ENCODE measurements around the gene TRIM13.
A peak's percentile ranks its signal among the peaks of the same experiment; 100 is the strongest.
"Not testable (repeated sequence)": the region's sequence is repeated elsewhere in the genome, so short reads cannot be mapped to it uniquely, and the experiment has no call there.

Gene TRIM13, protein sequence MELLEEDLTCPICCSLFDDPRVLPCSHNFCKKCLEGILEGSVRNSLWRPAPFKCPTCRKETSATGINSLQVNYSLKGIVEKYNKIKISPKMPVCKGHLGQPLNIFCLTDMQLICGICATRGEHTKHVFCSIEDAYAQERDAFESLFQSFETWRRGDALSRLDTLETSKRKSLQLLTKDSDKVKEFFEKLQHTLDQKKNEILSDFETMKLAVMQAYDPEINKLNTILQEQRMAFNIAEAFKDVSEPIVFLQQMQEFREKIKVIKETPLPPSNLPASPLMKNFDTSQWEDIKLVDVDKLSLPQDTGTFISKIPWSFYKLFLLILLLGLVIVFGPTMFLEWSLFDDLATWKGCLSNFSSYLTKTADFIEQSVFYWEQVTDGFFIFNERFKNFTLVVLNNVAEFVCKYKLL

DNA sequence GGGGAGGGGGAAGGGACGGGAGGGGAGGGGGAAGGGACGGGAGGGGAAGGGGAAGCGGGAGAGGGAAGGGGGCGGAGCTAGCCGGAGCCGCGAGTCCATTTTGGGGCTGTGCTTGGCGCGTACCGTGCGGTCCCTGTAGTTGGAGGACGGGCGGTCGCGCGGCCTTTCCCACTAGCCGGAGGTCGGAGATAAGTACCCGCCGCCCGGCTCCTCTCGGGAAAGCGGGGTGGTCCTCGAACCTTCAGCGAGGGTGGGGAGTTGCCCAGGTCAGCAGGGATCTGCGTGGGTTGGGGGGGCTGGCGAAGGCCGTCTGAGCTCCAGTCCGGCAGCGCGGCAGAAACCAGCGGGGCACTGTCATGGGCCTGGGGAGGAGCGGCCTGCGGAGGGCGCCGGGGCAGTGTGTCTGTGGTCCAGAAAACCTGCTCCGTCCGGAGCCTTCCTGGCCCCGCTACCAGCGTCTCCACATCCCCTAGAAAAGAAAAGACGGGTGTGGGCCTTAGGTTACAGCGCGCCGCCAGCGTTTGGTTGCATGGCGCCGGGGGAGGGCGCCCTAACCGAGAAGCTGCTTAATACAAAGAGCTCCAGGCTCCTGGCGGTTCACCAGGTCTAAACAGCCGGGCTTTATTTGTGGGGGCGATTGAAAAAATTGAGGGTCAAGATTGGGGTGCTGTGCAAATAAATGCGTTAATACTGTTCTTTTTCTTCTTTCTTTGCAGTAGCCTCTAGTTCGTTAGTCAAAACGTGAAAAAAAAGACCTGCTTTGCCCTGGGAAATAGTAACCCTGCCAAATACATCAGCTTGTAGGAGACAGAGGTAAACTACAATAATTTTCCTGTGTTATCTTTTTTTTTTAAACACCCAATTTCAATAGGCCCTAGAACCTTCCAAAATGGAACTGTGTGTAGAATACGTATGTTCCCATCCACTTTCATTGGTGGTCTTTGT lies at the start of gene TRIM13:
TRIM13 (plus strand) TSS at position 92 of the 945 bp plus-strand sequence. CDS start 14,899 bp downstream, outside the sequence.
- DNase-seq (ENCODE audit: low read depth), result peak; percentile 94
- TF ChIP-seq, protein P1, sequence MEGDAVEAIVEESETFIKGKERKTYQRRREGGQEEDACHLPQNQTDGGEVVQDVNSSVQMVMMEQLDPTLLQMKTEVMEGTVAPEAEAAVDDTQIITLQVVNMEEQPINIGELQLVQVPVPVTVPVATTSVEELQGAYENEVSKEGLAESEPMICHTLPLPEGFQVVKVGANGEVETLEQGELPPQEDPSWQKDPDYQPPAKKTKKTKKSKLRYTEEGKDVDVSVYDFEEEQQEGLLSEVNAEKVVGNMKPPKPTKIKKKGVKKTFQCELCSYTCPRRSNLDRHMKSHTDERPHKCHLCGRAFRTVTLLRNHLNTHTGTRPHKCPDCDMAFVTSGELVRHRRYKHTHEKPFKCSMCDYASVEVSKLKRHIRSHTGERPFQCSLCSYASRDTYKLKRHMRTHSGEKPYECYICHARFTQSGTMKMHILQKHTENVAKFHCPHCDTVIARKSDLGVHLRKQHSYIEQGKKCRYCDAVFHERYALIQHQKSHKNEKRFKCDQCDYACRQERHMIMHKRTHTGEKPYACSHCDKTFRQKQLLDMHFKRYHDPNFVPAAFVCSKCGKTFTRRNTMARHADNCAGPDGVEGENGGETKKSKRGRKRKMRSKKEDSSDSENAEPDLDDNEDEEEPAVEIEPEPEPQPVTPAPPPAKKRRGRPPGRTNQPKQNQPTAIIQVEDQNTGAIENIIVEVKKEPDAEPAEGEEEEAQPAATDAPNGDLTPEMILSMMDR (IDR thresholded peaks at IDR 0.05; ENCODE audit: insufficient read depth, low read depth, low read length, missing control alignments), result peak; percentile 73
- peak within 1 kb of the TSS; percentile 92 for H3K4me3 ChIP-seq (ENCODE audit: low read depth, low read length)

DNA sequence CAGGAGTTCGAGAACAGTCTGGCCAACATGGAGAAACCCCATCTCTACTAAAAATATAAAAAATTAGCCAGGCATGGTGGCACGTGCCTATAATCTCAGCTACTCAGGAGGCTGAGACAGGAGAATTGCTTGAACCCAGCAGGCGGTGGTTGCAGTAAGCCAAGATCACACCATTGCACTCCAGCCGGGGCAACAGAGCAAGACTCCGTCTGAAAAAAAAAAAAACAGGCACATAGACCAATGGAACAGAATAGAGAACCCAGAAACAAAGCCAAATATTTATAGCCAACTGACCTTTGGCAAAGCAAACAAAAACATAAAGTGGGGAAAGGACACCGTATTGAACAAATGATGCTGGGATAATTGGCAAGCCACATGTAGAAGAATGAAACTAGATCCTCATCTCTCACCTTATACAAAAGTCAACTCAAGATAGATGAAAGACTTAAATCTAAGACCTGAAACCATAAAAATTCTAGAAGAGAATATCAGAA lies 48.0 kb upstream of the TRIM13 start:
- not testable (repeated sequence) for DNase-seq (ENCODE audit: low read depth); H3K4me3 ChIP-seq (ENCODE audit: low read depth, low read length)

DNA sequence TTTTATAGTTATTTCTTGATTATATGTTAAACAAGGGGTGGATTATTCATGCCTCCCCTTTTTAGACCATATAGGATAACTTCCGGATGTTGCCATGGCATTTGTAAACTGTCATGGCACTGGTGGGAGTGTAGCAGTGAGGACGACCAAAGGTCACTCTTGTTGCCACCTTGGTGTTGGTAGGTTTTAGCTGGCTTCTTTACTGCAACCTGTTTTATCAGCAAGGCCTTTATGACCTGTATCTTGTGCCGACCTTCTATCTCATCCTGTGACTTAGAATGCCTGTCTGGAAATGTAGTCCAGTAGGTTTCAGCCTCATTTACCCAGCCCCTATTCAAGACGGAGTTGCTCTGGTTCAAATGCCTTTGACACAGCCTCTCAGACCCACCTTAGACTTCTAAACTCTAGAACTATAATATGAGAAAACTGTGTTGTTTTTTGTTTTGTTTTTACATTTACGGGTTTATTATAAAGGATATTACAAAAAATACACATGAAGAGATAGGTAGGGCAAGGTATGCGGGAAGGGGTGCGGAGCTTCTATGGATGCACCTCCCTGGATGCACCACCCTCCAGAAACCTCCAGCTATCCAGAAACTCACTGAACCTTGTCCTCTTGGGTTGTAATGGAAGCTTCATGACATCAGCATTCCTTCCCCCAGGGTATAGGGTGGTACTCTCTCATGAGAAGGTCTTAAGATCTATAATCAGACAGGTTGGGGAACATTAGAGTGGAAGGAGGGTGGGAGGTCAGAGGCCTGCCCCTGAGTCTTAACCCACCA lies 44.9 kb upstream of the TRIM13 start:
- no peak overlapping the region for H3K4me3 ChIP-seq (ENCODE audit: low read depth, low read length)
- TF ChIP-seq, protein P1 (IDR thresholded peaks at IDR 0.05; ENCODE audit: insufficient read depth, low read depth, low read length, missing control alignments), result no peak
- no peak for DNase-seq (ENCODE audit: low read depth)

DNA sequence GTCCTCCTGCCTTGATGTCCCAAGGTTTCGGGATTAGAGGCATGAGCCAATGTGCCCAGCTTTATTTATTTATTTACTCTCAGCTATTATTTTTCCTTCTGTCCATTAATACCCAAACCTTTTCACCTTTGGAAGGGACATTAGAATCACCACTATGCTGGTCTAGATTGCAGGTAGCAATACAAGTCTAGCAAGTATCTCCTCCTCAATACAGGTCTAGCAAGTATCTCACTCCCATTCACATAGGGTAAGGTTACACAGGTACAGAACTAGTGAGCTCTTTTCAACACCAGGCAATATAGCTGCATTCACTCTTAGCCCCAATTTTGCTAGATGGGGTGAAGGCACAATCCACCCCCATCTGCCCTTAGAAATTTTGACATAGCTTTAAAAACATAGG lies 43.3 kb upstream of the TRIM13 start:
- no peak overlapping the region for H3K4me3 ChIP-seq (ENCODE audit: low read depth, low read length)
- no peak for DNase-seq (ENCODE audit: low read depth)
- TF ChIP-seq, protein P1 (IDR thresholded peaks at IDR 0.05; ENCODE audit: insufficient read depth, low read depth, low read length, missing control alignments), result no peak

DNA sequence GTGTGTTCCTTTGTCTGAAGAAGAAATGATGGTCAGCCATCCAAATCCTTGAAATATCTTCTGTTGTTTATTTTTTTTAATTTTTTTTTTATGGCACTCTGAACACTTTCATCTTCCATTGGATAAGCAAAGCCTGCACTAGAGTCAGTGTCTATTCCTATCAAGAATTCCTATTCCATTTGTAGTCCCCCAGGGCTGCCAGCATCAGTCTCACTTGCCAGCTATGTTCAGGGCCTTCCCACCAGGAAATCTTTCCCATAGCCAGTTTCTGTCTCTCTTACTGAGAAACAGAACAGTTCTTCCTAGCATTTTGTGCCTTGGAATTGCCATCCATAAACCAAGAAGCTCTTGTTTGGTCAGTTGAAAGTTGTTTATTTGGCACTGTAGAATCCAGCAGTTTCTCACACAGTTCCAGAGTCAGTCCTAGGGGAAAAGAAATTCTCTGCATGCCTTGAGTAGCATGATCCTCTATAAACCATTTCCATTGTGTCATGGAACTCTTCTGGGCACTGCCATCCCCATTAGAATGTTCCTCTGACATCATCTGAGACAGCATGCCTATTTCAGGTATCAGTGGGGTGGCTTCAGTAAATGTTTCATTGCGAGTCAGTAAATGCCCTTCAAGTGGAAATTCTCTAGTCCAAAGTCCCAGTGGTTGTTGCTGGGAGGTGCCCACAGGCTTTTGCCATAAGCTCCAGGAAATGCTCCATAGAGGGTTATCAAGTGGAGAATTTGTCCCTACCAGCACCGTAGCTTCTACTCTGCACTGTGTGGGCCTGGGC lies 42.0 kb upstream of the TRIM13 start:
- no peak overlapping the region for H3K4me3 ChIP-seq (ENCODE audit: low read depth, low read length)
- no peak for DNase-seq (ENCODE audit: low read depth)
- TF ChIP-seq, protein P1 (IDR thresholded peaks at IDR 0.05; ENCODE audit: insufficient read depth, low read depth, low read length, missing control alignments), result no peak

DNA sequence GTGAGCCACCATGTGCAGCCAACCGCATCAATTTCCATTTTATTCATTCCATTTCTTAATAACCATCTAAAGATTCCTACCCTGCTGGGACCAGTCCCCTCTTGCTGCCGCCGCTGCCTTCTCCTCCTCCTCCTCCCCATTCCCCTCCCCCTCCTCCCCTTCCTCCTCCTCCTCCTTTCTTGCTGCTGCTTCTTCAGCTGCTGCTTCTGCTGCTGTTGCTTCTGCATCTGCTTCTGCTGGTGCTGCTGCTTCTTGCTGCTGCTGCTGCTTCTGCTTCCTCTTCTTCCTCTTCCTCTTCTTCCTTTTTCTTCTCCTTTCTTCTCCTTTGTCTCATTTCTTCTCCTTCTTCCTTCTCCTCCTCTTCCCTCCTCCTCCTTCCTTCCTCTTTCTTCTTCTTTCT lies 40.7 kb upstream of the TRIM13 start:
- no peak for DNase-seq (ENCODE audit: low read depth)
- no peak overlapping the region for H3K4me3 ChIP-seq (ENCODE audit: low read depth, low read length)
- TF ChIP-seq, protein P1 (IDR thresholded peaks at IDR 0.05; ENCODE audit: insufficient read depth, low read depth, low read length, missing control alignments), result no peak

All from GM12865 (cell line).